GM18526 (cell line): ENCODE results near the gene PSMC3.

Experiments
- POLR2A ChIP-seq: IDR thresholded peaks from 3 replicates; pipeline ENCODE4 v1.6.1; 2011; ENCODE audit not compliant: insufficient read length; ENCODE audit errors: extremely low read depth

Gene PSMC3

DNA sequence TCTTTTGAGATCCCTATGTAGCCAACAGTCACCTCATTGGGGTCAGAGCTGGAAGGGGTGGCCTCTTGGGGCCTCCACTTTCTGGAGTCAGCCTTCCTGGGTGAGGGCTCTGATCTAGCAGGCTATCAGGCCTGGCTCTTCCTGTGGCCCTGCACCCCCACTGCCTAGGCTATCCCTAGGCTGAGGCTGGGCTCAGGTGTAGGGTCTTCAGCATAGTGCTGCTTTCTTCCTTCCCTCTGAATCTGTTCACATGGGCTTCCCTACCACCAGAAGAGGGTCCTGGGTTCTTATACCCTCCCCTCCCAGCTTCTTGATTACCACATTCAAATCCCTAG lies 47.4 kb downstream of the PSMC3 start:
- TF ChIP-seq POLR2A, result no peak

DNA sequence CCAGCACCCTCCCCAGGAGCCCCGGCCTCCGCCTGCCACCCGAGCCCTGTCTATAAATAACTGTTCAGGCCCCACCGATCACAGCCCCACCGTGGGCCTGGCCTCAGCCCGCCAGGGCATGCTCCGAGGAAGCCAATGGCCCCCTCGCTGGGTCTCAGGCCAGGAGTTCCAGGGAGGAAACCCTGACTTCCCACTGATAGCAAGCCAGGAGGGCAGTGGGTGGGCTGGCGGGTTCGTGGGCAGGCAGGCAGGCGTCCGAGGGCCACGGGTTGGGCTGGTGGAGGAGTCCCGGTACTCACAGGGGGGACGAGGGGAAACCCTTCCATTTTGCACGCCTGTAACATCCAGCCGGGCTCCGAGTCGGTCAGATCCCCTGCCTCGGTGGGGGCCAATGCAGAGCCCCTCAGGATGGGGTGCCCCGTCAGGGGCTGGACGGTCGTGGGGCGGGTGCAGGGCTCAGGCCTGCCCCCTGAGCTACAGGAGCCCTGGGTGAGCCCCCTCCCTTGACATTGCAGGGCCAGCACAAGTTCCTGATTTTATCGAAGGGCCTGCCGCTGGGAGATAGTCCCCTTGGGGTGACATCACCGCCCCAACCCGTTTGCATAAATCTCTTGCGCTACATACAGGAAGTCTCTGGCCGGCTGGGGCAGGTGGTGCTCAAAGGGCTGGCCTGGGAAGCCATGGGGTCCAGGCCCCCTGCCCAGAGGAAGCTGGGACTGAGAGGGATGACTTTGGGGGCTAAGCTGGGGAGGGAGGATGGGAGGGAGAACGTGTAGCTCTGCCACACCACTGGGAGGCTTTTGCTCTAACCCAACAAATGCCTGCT lies 48.0 kb downstream of the PSMC3 start, which contains the start of gene SPI1:
Gene SPI1 (minus strand): TSS at position 538 of the 826 bp plus-strand sequence. CDS start 194 bp downstream, at position 344.
- peak; percentile 78 for TF ChIP-seq POLR2A

DNA sequence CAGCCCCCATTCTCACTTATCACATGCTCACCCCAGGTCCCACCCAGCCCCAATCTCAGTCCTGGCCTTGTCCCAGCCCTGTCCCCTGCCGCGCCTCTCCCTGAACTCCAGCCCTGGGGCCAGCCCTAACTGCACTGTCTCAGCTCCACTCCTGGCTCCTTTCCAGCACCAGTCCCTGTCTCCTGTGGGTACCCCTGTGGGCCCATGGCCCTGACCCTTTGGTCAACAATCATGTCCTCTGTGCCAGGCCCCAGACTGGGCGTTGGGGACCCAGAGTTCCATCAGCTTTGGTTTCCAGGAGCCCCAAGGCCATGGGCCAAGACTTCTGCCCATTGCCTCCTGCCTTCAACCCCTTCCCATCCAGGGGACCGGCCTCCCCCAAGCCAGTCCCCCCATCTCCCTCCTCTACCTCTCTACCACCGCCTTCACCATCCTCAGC lies 48.6 kb downstream of the PSMC3 start:
- TF ChIP-seq POLR2A, result no peak

GRCh38 chr11:47376525-47377371 lies 49.5 kb downstream of the PSMC3 start:
- TF ChIP-seq POLR2A, result no peak

DNA sequence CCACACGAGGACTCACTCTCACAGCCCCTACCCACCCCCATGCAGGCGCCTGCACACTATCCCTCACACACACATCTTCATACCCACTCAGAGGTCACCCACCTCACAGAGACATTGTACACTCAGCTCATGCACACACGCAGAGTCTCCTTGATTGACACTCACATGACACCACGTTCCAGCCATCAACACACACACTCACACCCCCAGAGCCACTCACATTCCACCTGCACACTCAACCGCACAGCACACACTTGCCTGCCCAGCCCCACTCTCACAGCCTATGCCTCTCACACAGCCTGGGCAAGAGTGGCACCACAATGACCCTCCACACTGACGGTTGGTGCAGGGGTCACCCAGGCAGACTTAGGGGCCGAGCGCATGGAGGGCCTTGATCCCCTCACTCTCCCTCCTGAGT lies 50.1 kb downstream of the PSMC3 start:
- no peak for TF ChIP-seq POLR2A

GRCh38 chr11:47375546-47376085 lies 50.6 kb downstream of the PSMC3 start:
- no peak for TF ChIP-seq POLR2A

- no peak for TF ChIP-seq POLR2A
These were observed 51.2 kb downstream of the PSMC3 start for GRCh38 chr11:47375020-47375419.

GRCh38 chr11:47374720-47375019 lies 51.6 kb downstream of the PSMC3 start:
- TF ChIP-seq POLR2A, result no peak

GRCh38 chr11:47373876-47374719 lies 52.1 kb downstream of the PSMC3 start:
- no peak for TF ChIP-seq POLR2A

DNA sequence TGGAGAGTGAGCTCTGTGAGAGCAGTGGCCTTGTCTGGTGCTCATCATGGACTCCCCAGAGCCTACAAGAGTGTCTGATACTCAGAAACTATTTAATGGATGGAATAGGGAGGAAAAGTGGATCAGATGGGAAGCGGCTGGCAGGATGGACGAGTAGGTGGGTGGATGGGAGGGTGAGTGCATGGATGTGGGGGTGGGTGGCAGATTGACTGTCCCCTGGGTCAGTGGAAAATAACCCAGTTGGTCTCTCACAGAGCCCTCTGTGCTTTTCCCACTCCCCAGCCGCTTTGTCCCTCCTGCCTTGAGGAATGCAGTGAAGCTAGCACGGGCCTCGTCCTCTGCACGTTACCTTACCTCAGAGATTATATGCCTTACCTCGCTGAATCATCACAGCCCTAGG lies 53.8 kb downstream of the PSMC3 start:
- no peak for TF ChIP-seq POLR2A

DNA sequence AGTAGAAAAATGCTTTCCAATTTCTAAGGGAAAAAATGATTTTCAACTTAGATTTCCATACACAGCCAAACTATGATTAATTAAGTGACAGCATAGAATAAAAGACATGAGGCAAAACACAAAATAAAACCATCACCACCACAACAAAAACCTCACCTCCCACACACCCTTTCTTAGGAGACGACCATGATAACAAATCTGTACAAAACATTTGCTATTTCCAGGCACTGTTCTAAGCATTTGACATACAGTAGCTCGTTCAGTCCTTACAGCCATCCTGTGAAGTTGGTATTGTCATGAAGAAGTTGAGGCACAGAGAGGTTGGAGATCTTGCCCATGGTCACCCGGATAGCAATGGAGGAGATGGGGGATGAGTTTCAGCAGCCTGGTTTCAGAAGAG lies 56.6 kb downstream of the PSMC3 start:
- no peak for TF ChIP-seq POLR2A
